Measurements from ENCODE around the gene CLDN7.

DNA sequence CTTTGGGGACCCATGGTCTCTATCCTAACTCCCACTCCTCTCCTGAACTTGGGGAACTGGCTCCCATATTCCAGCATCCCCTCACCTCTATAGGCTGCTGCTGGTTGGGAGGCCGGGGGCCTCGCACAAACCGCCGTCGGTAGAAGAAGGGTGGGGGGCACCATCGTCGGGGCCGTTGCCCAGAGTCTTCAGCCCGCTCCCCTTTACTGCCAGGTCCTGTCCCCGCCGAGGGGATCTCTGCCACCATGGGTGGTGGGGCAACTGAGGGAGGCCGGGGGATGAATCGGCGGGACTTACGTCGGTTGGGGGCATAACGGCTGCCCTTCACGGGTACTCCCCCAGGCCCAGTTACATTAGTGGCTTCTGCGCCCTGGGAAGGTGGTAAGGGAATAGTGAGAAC, 27.9 kb upstream of the CLDN7 start:
- TF ChIP-seq, protein P1, sequence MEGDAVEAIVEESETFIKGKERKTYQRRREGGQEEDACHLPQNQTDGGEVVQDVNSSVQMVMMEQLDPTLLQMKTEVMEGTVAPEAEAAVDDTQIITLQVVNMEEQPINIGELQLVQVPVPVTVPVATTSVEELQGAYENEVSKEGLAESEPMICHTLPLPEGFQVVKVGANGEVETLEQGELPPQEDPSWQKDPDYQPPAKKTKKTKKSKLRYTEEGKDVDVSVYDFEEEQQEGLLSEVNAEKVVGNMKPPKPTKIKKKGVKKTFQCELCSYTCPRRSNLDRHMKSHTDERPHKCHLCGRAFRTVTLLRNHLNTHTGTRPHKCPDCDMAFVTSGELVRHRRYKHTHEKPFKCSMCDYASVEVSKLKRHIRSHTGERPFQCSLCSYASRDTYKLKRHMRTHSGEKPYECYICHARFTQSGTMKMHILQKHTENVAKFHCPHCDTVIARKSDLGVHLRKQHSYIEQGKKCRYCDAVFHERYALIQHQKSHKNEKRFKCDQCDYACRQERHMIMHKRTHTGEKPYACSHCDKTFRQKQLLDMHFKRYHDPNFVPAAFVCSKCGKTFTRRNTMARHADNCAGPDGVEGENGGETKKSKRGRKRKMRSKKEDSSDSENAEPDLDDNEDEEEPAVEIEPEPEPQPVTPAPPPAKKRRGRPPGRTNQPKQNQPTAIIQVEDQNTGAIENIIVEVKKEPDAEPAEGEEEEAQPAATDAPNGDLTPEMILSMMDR (conservative IDR thresholded peaks at IDR 0.05; ENCODE audit: low read depth, low read length), result no peak
- TF ChIP-seq EZH2 (IDR thresholded peaks at IDR 0.05; ENCODE audit: low read length, unreplicated experiment) (no peak), EZH2phosphoT487 (IDR thresholded peaks at IDR 0.05; ENCODE audit: borderline replicate concordance, low read length) (no peak)
